Occipital lobe (tissue), 2 donors: ENCODE measurements around the gene MAP7. TPM values are rescaled to one million over a fixed set of nuclear protein-coding genes. Genes with fewer than 3 reads are reported as not detected.
"Not testable (repeated sequence)": the region's sequence is repeated elsewhere in the genome, so short reads cannot be mapped to it uniquely, and the experiment has no call there.

ENCODE experiments used
- DNase-seq: peaks from one replicate; lab custom pipeline; 2025; lab: John Stamatoyannopoulos, UW
- total RNA-seq: library from RNA; depleted of rRNA; stranded (reverse); fragments of >200 nt; gene quantifications from one replicate; pipeline ENCODE4 v1.2.3, GENCODE V29; 2014

The MAP7 gene
- total RNA-seq, 1 donor from 2014 or later: 6.1 TPM

GRCh38 chr6:136387316-136387715, 162.9 kb downstream of the MAP7 start:
- no peak for DNase-seq

DNA sequence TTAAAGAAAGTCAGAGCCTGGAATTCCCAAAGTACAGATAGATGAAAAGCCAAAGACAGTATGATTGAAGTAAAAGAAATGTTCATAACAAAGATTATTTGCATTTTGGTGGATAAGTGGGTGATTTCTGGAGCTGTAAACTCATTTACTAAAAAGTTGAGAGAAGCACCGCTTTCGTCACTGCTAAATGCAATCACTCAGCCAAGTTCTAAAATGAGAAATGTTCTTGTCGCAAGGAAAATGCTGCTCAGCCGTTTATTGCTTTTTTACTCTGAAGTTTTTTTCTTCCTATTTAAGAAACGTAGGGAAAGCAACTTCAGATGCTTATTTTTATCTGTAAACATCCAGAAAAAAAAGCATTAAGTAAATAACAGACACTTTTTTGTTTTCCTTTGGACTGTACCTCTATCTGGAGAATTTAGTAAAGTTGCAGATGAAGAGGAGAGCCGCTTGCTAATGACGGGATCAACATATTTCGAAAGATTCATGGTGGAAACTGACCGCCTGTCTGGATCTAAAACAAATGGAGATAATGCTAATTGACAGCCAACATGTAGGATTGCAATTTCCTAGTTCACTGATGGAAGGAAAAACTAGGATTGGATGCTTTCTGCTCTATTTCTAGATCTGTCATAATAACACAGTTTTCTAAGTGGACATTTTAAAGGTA, 166.8 kb downstream of the MAP7 start:
- DNase-seq: no peak

- DNase-seq: no peak
These were observed 167.5 kb downstream of the MAP7 start for GRCh38 chr6:136382676-136383252.

DNA sequence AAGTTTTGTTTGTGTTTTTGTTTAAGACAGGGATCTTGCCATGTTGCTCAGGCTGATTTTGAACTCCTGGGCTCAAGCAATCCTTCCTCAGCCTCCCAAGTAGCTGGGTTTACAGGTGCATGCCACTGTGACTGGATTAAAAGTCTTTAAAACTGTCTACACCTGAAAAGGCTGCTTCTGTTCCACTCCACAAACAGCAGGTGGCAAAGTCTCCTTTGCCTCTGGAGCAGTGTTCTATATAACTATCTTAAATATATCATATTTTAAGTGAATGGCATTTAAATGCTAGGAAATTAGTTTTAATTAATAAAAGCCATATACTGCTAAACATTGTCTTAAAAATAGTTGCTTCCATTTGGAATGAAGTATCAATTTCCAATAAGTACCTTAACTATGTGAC, 171.3 kb downstream of the MAP7 start:
- no peak for DNase-seq

DNA sequence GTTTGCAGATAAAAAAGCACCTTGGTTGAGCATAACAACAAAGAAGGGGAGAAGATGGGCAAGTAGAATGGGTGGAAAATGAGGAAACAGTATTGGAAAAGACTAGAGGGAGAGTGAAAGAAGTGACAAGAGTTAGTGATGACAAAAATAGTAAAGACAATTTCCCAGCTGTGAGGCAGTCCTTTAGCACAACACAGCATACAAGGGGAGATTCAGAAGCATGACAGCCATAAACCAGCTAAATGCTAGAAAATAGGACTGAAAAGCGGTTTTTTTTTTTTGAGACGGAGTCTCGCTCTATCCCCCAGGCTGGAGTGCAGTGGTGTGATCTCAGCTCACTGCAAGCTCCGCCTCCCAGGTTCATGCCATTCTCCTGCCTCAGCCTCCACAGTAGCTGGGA, 174.4 kb downstream of the MAP7 start:
- not testable (repeated sequence) for DNase-seq

GRCh38 chr6:136371959-136372358, 178.3 kb downstream of the MAP7 start:
- DNase-seq: no peak

DNA sequence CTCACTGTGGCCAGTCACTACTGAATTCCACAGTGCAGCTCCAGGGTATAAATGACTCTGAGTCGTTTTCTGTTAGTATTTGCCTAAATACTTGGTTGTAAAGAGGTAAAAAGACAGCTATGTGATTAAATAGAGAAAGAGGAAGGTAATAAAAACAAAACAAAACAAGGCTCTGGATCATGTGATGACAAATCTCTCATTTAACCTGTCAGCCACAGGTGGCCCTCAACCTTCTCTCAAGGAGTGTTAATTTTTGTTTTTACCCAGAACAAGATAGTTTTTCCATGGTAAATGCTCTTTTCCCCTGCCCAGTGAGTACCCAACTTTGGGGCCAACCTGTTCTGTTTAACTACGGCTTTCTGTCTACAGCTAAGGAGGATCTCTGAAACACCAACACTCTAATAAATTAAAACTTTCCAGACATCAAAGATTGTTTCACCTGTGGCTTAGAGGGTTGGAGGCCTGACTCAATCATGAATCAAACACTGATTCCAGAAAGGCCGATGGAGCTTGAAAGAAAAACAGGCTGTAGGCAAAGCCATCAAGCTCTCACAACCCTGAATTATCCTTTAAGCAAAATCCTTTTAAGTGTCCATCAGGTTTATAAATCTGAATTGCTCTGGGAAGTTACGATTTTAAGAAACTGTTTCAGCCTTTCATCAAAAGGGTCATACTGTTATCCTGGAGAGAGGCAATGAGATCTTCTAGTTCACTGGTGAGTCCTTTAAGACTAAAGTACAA, 179.1 kb downstream of the MAP7 start:
- no peak for DNase-seq

- peak; percentile 62 for DNase-seq
These were observed 184.4 kb downstream of the MAP7 start for GRCh38 chr6:136365776-136366354.

DNA sequence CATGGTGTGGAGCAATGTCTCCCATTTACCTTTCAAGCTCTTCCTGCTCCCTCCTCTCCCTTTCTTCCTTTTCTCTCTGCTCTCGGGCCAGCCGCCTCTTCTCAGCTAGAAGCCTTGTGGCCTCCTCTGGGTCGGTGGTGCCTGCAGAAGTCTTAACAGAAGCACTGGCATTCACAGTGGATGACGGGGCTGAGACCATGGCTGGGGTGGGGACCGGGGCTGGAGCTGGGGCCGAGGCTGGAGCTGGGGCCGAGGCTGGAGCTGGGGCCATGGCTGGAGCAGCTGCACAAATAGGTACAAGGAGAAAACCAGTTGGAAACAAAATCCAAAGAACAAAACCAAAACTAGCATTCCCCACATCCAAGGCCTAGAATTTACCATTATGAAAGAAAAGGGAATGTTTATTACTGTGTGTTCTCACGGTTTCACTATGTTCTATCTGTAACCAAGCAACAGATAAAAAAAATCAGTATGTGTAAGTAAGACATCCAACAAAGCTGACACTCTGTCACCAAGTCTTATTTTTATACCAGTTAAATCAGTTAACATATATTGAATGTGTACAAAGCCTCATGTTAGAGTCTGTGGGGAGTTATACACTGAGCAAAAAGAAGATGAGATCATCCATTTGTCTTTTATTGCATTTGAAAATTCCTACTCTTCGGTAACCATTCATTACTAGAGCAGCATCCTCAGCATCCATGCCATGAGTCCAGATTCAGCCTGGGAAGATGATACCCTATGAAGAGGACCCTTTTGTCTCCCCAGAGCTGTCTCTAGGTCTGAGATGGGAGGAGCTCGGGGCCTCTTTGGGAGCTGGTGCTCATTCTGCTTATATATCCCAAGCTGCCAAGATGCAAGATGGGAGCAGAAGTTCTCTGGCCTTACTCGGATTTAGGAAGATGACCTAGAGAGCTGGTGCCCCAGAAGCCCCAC, 187.5 kb downstream of the MAP7 start:
- no peak for DNase-seq

DNA sequence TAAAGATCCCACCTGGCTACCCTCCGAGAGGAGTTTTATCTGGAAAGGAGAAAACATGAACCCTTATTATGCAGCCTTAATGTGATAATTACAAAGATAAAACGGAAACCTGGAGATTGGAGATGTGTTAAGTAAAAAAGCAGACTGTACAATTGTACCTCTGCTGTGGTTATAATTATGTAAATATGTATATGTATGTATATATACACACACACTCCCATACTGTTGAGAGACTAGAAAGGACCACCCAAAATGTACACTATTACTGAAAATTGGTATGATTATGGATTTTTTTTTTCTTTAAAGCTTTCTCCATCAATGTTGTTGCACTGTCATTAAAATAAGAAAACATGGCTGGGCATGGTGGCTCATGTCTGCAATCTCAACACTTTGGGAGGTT, 188.4 kb downstream of the MAP7 start:
- DNase-seq: no peak

DNA sequence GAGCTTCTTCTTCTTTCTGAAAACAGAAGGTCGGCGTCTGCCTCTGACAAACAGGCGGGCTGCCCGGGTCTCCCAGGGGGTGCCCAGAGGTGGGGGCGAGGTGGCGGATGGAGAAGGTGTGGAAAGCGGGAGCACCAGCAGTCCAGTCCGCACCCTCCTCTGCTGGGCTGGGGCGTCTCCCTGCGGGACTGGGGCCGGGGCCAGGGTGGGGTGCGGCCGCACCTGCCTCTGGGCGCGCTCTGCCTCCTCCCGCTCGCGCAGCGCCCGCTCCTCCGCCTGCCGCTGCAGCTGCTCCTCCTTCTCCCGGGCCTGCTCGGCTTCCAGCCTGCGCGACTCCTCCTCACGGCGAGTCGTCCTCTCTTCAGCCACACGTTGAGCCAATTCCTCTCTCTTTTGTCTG, 189.4 kb downstream of the MAP7 start:
- no peak for DNase-seq

GRCh38 chr6:136359851-136360250, 190.4 kb downstream of the MAP7 start:
- no peak for DNase-seq

DNA sequence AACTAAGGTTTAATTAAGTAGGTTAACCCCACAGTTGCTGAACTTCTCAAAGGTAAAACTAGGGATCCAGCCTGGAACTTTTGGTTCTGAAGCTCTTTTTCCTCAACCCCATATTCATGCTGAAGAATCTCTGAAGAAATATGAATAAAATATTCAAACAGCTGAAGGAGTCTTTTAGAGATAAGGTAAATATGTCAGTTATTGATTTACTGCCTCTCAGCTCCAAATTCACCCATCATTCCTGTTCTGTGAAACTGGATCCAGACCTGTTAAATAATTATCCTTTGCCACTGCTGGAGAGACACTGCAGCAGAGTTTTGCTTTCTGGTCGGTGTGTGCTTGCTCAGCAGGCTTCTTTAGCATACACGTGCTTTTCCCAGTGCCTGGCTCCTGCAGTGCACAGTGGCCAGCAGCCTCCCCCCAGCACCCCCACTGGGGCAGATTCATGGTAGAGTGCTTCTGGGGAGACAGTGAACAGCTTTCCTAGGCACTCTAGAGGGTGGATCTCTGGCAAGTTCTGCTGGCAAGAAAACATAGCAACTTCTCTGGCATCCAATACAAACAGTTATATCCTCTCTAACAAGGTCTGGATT, 198.6 kb downstream of the MAP7 start:
- DNase-seq: no peak

DNA sequence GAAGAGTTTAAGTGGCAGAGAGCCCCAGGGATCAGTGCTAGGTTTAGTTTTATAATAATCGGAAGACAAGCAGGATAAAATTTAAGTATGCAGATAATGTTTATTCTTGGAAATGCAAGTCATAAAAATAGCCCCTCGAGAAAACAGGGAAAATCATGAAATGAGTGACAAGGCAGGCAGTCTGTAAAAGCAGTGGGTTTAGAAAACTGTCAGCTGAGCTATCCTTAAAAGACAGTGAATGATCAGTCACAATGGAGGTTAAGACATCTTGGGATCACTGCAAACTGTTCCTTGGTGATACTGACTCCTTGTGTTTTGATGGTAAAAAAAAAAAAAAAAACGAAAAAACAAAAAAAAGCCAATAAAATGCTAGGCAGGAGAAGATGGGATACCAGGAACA, 199.3 kb downstream of the MAP7 start:
- DNase-seq: no peak

DNA sequence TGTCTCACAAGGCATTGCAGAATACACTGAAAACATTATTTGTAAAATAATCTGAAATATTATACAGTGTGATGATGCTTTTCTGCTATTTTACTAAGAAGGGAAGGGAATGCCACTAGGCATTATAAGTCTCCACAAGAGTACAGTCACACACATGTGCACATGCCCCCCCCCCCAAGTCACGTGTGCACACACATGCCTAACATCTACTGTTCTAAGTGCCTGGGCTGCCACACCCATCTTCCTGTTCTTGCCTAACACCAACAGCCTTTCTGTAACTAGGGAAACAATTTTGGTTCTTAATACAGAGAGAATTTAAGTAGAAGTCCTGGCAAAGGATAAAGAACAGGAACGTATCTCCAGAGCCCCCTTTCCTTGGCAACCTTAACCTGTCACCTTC, 202.4 kb downstream of the MAP7 start:
- DNase-seq: no peak

DNA sequence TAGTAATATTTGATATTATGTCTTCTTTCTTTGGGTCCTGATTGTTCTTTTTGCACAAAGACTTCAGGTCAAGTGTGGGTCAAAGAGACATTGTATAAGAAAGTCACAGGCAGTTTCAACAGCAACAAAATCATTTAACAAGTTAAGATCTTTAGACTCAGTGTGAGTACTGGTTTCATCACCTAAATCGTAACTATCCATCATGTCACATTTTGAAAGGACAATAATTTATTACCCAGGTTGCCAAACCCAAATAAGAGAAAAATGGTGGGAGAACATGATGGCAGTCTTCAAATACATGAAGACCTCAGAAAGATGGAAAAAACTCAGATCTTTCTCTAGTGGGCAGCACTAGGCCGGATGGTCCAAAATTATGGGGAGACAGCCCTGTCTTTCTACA, 205.1 kb downstream of the MAP7 start:
- DNase-seq: no peak

DNA sequence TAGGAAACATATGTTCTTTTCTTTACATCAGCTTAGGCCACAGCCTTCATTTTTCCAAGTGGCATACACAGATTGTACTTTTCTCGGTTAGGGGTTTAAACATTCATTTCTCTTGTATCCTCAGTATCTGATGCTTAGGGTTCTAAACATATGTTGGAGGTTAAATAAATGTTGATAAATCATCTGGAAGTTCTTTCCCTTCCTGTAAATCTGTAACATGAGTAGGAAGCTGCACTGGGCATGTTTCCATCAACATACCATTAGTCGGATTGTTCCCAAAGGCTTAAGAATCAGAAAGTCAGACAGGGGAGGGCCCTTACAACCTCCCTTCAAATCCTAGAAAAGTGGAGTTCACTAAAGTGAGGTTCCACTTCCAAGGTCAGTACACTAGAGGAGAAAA, 205.8 kb downstream of the MAP7 start:
- DNase-seq: no peak

- no peak for DNase-seq
These were observed 206.5 kb downstream of the MAP7 start for GRCh38 chr6:136343700-136344099.

DNA sequence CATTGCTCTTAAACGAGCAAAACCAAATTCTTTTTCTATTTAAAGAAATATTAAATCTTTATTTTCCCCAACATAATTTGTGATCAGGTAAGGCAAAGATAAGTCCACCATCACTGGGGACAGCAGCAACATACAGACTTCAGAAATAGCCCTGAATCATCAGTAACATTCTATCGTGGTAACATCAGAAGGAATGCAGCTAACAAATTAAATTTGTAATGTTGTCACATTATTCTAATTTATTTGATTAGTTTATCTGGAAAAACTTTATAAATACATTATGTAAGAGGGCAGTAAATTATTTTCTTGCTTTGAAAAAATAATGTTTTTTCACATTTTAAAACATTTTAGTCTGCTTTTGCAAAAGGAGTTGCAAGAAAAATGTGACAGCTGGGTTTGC, 206.9 kb downstream of the MAP7 start:
- no peak for DNase-seq

- no peak for DNase-seq
These were observed 208.3 kb downstream of the MAP7 start for GRCh38 chr6:136341967-136342366.

GRCh38 chr6:136341367-136341766, 208.9 kb downstream of the MAP7 start:
- DNase-seq: no peak
